ENCODE data around the gene SLC2A1.

SLC2A1 gene

DNA sequence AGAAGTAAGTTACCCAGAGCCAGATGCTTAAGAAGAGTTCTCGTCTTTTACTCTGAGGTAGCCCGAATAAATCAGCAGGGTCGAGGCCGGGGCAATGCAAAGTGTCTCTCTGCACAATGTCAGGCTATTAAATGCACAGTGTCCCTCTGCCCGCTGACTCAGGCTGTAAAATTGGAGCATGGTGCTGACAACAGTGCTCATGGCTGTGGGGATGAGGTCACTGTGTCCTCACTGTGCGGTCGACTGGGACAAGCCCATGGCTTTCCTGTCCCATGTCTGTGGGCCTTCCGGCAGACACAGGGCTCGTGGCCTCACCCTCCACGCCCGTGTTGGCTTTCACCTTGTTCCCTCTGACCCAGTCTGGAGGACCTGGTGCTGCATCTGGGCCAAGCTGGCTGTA, 14.6 kb upstream of the SLC2A1 start:
- Histone ChIP-seq H4K5ac (ENCODE audit: low read length) (no peak overlapping the region), H3K36me3 (ENCODE audit: control insufficient read depth, insufficient read depth, low read length) (no peaks in the 10 kb centered on the region), H3K4me2 (ENCODE audit: low read length) (no peak overlapping the region), H3K27ac (ENCODE audit: low read depth, low read length) (no peak overlapping the region), H3K9ac (ENCODE audit: low read length) (no peak overlapping the region), H3K27me3 (ENCODE audit: insufficient read depth, low read length, poor library complexity) (no peaks in the 10 kb centered on the region), H3K18ac (ENCODE audit: low read length) (no peak overlapping the region), H3K79me2 (ENCODE audit: control insufficient read depth, insufficient read depth, low read length) (no peaks in the 10 kb centered on the region), H3K23ac (ENCODE audit: low read length) (no peak overlapping the region), H2BK5ac (ENCODE audit: low read length) (no peak overlapping the region), H3K4me1 (ENCODE audit: control insufficient read depth, low read depth, low read length) (peaks cover 3% of the 10 kb centered on the region), H2BK120ac (ENCODE audit: low read depth, low read length) (no peak overlapping the region), H3K4ac (ENCODE audit: low read depth, low read length) (no peak overlapping the region), H4K8ac (ENCODE audit: low read depth, low read length) (no peak overlapping the region), H3K4me3 (ENCODE audit: low read length) (no peak overlapping the region), H3K79me1 (ENCODE audit: low read length) (no peaks in the 10 kb centered on the region), H2AK5ac (ENCODE audit: low read length) (no peak overlapping the region), H3K56ac (ENCODE audit: low read length) (no peak overlapping the region), H2BK15ac (replicated peaks; ENCODE audit: low read depth) (no peak overlapping the region)
- no CpG with 5 or more reads among the region's 11 CpGs for WGBS (ENCODE audit: extremely low coverage, insufficient coverage, low lambda C conversion rate)
- no peak for DNase-seq

GRCh38 chr1:42971841-42972291, 13.2 kb upstream of the SLC2A1 start:
- no peak overlapping the region for H3K9ac ChIP-seq (ENCODE audit: low read length)
- no peak overlapping the region for H2AK5ac ChIP-seq (ENCODE audit: low read length)
- H4K5ac ChIP-seq (ENCODE audit: low read length), result no peak overlapping the region
- no peak overlapping the region for H2BK15ac ChIP-seq (replicated peaks; ENCODE audit: low read depth)
- no peak overlapping the region for H3K4me3 ChIP-seq (ENCODE audit: low read length)
- H3K79me2 ChIP-seq (ENCODE audit: control insufficient read depth, insufficient read depth, low read length), result no peaks in the 10 kb centered on the region
- H4K8ac ChIP-seq (ENCODE audit: low read depth, low read length), result no peak overlapping the region
- H3K4me2 ChIP-seq (ENCODE audit: low read length), result no peak overlapping the region
- no peak for DNase-seq
- no peak overlapping the region for H2BK5ac ChIP-seq (ENCODE audit: low read length)
- H3K56ac ChIP-seq (ENCODE audit: low read length), result no peak overlapping the region
- no peaks in the 10 kb centered on the region for H3K36me3 ChIP-seq (ENCODE audit: control insufficient read depth, insufficient read depth, low read length)
- no peak overlapping the region for H3K23ac ChIP-seq (ENCODE audit: low read length)
- H3K18ac ChIP-seq (ENCODE audit: low read length), result no peak overlapping the region
- H3K27me3 ChIP-seq (ENCODE audit: insufficient read depth, low read length, poor library complexity), result no peaks in the 10 kb centered on the region
- H3K27ac ChIP-seq (ENCODE audit: low read depth, low read length), result no peak overlapping the region
- H3K4ac ChIP-seq (ENCODE audit: low read depth, low read length), result no peak overlapping the region
- H3K79me1 ChIP-seq (ENCODE audit: low read length), result no peaks in the 10 kb centered on the region
- no peaks in the 10 kb centered on the region for H3K4me1 ChIP-seq (ENCODE audit: control insufficient read depth, low read depth, low read length)
- no CpG with 5 or more reads among the region's 4 CpGs for WGBS (ENCODE audit: extremely low coverage, insufficient coverage, low lambda C conversion rate)
- no peak overlapping the region for H2BK120ac ChIP-seq (ENCODE audit: low read depth, low read length)

- no peak overlapping the region for H3K18ac ChIP-seq (ENCODE audit: low read length)
Measured at GRCh38 chr1:42970143-42970542, 11.5 kb upstream of the SLC2A1 start.

DNA sequence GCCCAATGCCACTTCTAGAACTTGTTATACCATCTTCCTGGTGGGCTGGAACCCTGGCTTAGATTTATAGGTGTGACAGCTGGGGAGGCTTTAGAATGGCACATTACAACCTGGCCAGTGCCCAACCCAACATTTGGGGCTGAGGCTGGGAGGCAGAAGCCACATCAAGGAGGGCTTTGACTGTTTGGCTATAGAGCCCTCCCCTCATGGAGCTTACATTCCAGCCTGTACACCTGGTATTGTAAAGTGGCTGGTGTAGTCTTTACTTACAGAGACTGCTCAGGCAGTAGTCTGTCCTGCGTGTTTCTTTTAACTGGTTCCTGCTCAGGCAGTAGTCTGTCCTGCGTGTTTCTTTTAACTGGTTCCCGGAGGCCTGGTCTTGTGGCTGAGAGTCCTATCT, 10.0 kb upstream of the SLC2A1 start:
- Histone ChIP-seq H3K23ac (ENCODE audit: low read length) (no peak overlapping the region), H3K56ac (ENCODE audit: low read length) (no peak overlapping the region), H2BK15ac (replicated peaks; ENCODE audit: low read depth) (no peak overlapping the region), H3K79me1 (ENCODE audit: low read length) (no peaks in the 10 kb centered on the region), H3K9ac (ENCODE audit: low read length) (no peak overlapping the region), H2AK5ac (ENCODE audit: low read length) (no peak overlapping the region), H2BK5ac (ENCODE audit: low read length) (no peak overlapping the region), H3K4ac (ENCODE audit: low read depth, low read length) (no peak overlapping the region), H3K18ac (ENCODE audit: low read length) (no peak overlapping the region), H3K27ac (ENCODE audit: low read depth, low read length) (no peak overlapping the region), H4K5ac (ENCODE audit: low read length) (no peak overlapping the region), H3K36me3 (ENCODE audit: control insufficient read depth, insufficient read depth, low read length) (no peaks in the 10 kb centered on the region), H4K8ac (ENCODE audit: low read depth, low read length) (no peak overlapping the region), H3K4me2 (ENCODE audit: low read length) (no peak overlapping the region), H3K27me3 (ENCODE audit: insufficient read depth, low read length, poor library complexity) (no peaks in the 10 kb centered on the region), H2BK120ac (ENCODE audit: low read depth, low read length) (no peak overlapping the region), H3K4me1 (ENCODE audit: control insufficient read depth, low read depth, low read length) (no peaks in the 10 kb centered on the region), H3K4me3 (ENCODE audit: low read length) (no peak overlapping the region), H3K79me2 (ENCODE audit: control insufficient read depth, insufficient read depth, low read length) (no peaks in the 10 kb centered on the region)
- DNase-seq, result no peak
- no CpG with 5 or more reads among the region's 3 CpGs for WGBS (ENCODE audit: extremely low coverage, insufficient coverage, low lambda C conversion rate)

More at GRCh38 chr1:42970143-42970542, 11.5 kb upstream of the SLC2A1 start:
- H3K4me2 ChIP-seq (ENCODE audit: low read length), result no peak overlapping the region
- H3K4me1 ChIP-seq (ENCODE audit: control insufficient read depth, low read depth, low read length), result no peaks in the 10 kb centered on the region
- no peak overlapping the region for H3K23ac ChIP-seq (ENCODE audit: low read length)
- H4K8ac ChIP-seq (ENCODE audit: low read depth, low read length), result no peak overlapping the region
- no peaks in the 10 kb centered on the region for H3K27me3 ChIP-seq (ENCODE audit: insufficient read depth, low read length, poor library complexity)
- no peak for DNase-seq
- H3K56ac ChIP-seq (ENCODE audit: low read length), result peak overlapping the region; percentile 35
- no peak overlapping the region for H3K9ac ChIP-seq (ENCODE audit: low read length)
- H2BK5ac ChIP-seq (ENCODE audit: low read length), result no peak overlapping the region
- H3K79me2 ChIP-seq (ENCODE audit: control insufficient read depth, insufficient read depth, low read length), result no peaks in the 10 kb centered on the region
- no peak overlapping the region for H2AK5ac ChIP-seq (ENCODE audit: low read length)
- H3K27ac ChIP-seq (ENCODE audit: low read depth, low read length), result no peak overlapping the region
- no peak overlapping the region for H2BK15ac ChIP-seq (replicated peaks; ENCODE audit: low read depth)
- no peak overlapping the region for H3K4me3 ChIP-seq (ENCODE audit: low read length)
- H4K5ac ChIP-seq (ENCODE audit: low read length), result no peak overlapping the region
- H3K79me1 ChIP-seq (ENCODE audit: low read length), result no peaks in the 10 kb centered on the region
- WGBS (ENCODE audit: extremely low coverage, insufficient coverage, low lambda C conversion rate), result no CpG with 5 or more reads among the region's 4 CpGs
- no peaks in the 10 kb centered on the region for H3K36me3 ChIP-seq (ENCODE audit: control insufficient read depth, insufficient read depth, low read length)
- no peak overlapping the region for H2BK120ac ChIP-seq (ENCODE audit: low read depth, low read length)
- H3K4ac ChIP-seq (ENCODE audit: low read depth, low read length), result no peak overlapping the region

DNA sequence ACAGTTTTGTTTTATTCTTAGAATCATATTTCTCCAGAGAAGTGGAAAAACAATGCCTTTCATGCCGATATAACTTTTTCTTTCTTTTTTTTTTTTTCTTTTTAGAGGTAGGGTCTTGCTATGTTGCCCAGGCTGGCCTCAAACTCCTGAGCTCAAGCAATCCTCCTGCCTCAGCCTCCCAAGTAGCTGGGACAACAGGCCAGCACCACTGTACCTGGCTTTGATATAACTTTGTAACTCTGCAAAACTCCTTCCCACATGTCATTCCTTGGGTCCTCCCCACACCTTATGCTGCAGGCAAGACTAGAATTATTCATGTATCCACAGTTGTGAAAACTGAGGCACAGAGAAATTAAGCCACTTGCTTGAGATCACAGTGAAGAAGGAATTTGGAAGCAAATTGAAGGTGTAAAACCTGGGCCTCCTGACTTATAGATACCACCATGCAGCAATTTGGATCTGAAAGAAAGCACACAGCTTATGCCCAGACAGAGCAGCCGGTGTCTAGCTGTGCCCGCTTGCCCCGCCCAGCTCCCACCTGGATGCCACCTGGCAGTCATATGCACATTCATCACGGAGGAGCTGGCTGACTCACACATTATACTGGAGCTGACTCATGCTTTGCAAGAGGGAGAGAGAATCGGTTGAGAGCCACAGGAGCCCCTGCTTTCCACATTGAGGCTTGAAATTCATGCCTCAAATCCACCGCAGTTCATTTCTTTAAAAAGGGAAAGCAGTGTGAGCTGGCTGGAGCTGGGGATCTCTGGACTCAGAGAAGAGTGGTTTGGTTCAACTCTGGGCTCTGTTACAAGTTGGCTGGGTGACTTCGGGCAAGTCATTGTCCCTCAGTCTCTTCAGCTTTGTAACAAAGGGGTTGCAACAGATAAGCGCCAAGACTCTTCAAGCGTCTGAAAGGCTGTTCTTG, 8.3 kb upstream of the SLC2A1 start:
- Histone ChIP-seq H3K4ac (ENCODE audit: low read depth, low read length) (peak overlapping the region; percentile 97), H3K18ac (ENCODE audit: low read length) (peak overlapping the region; percentile 56), H3K36me3 (ENCODE audit: control insufficient read depth, insufficient read depth, low read length) (no peaks in the 10 kb centered on the region), H2BK5ac (ENCODE audit: low read length) (peak overlapping the region; percentile 25), H2BK120ac (ENCODE audit: low read depth, low read length) (no peak overlapping the region), H2AK5ac (ENCODE audit: low read length) (no peak overlapping the region), H3K79me1 (ENCODE audit: low read length) (no peaks in the 10 kb centered on the region), H3K4me2 (ENCODE audit: low read length) (no peak overlapping the region), H3K9ac (ENCODE audit: low read length) (peak overlapping the region; percentile 43), H3K79me2 (ENCODE audit: control insufficient read depth, insufficient read depth, low read length) (no peaks in the 10 kb centered on the region), H3K4me3 (ENCODE audit: low read length) (no peak overlapping the region), H3K4me1 (ENCODE audit: control insufficient read depth, low read depth, low read length) (peaks cover 10% of the 10 kb centered on the region), H4K5ac (ENCODE audit: low read length) (no peak overlapping the region), H4K8ac (ENCODE audit: low read depth, low read length) (no peak overlapping the region), H3K27me3 (ENCODE audit: insufficient read depth, low read length, poor library complexity) (no peaks in the 10 kb centered on the region), H3K27ac (ENCODE audit: low read depth, low read length) (peak overlapping the region; percentile 93), H3K23ac (ENCODE audit: low read length) (no peak overlapping the region), H2BK15ac (replicated peaks; ENCODE audit: low read depth) (no peak overlapping the region), H3K56ac (ENCODE audit: low read length) (no peak overlapping the region)
- no CpG with 5 or more reads among the region's 10 CpGs for WGBS (ENCODE audit: extremely low coverage, insufficient coverage, low lambda C conversion rate)
- peak; percentile 94 for DNase-seq

All from mesendoderm (in vitro differentiated cells).